Measurements from ENCODE around the gene PRKCZ. TPM values are rescaled to one million over a fixed set of nuclear protein-coding genes. Genes with fewer than 3 reads are reported as not detected.

The PRKCZ gene
- total RNA-seq, 1 donor from 2014 or later, result 55.5 TPM

GRCh38 chr1:2160451-2161300, 110.5 kb downstream of the PRKCZ start:
- peaks cover 5% of the 10 kb centered on the region for H3K9me3 Mint-ChIP-seq

GRCh38 chr1:2163205-2163604, 113.0 kb downstream of the PRKCZ start:
- H3K36me3 Mint-ChIP-seq, result peaks cover 39% of the 10 kb centered on the region
- H3K4me1 Mint-ChIP-seq, result no peaks in the 10 kb centered on the region
- no peak for DNase-seq (ENCODE audit: low spot score in 2 of 2, unreplicated experiment in 2 of 2)
- H3K27me3 Mint-ChIP-seq (ENCODE audit: low read depth), result no peaks in the 10 kb centered on the region
- H3K9me3 Mint-ChIP-seq, result peaks cover 5% of the 10 kb centered on the region
- H3K4me3 Mint-ChIP-seq, result no peak overlapping the region
- no peak for TF ChIP-seq CTCF (IDR thresholded peaks at IDR 0.05; ENCODE audit: unreplicated experiment)
- no peak overlapping the region for H3K27ac Mint-ChIP-seq

More at GRCh38 chr1:2160451-2161300, 110.5 kb downstream of the PRKCZ start:
- Mint-ChIP-seq H3K27ac (no peak overlapping the region), H3K36me3 (peaks cover 44% of the 10 kb centered on the region), H3K27me3 (ENCODE audit: low read depth) (no peaks in the 10 kb centered on the region), H3K4me1 (no peaks in the 10 kb centered on the region), H3K4me3 (no peak overlapping the region)
- no peak for DNase-seq (ENCODE audit: low spot score in 2 of 2, unreplicated experiment in 2 of 2)
- TF ChIP-seq CTCF (IDR thresholded peaks at IDR 0.05; ENCODE audit: unreplicated experiment), result no peak

GRCh38 chr1:2165646-2166045, 115.4 kb downstream of the PRKCZ start:
- Mint-ChIP-seq H3K4me3 (no peak overlapping the region), H3K4me1 (no peaks in the 10 kb centered on the region), H3K27ac (no peak overlapping the region), H3K36me3 (peaks cover 35% of the 10 kb centered on the region), H3K27me3 (ENCODE audit: low read depth) (no peaks in the 10 kb centered on the region), H3K9me3 (peaks cover 5% of the 10 kb centered on the region)
- no peak for DNase-seq (ENCODE audit: low spot score in 2 of 2, unreplicated experiment in 2 of 2)
- TF ChIP-seq CTCF (IDR thresholded peaks at IDR 0.05; ENCODE audit: unreplicated experiment), result no peak

- Mint-ChIP-seq H3K4me3 (no peak overlapping the region), H3K4me1 (no peaks in the 10 kb centered on the region), H3K36me3 (peaks cover 35% of the 10 kb centered on the region), H3K9me3 (peaks cover 5% of the 10 kb centered on the region), H3K27ac (no peak overlapping the region), H3K27me3 (ENCODE audit: low read depth) (no peaks in the 10 kb centered on the region)
- no peak for DNase-seq (ENCODE audit: low spot score in 2 of 2, unreplicated experiment in 2 of 2)
- no peak for TF ChIP-seq CTCF (IDR thresholded peaks at IDR 0.05; ENCODE audit: unreplicated experiment)
Measured at GRCh38 chr1:2166254-2166653, 116.0 kb downstream of the PRKCZ start.

- H3K4me3 Mint-ChIP-seq, result no peak overlapping the region
- H3K36me3 Mint-ChIP-seq, result peaks cover 38% of the 10 kb centered on the region
- TF ChIP-seq CTCF (IDR thresholded peaks at IDR 0.05; ENCODE audit: unreplicated experiment), result no peak
- H3K9me3 Mint-ChIP-seq, result peaks cover 5% of the 10 kb centered on the region
- no peak for DNase-seq (ENCODE audit: low spot score in 2 of 2, unreplicated experiment in 2 of 2)
- no peak overlapping the region for H3K27ac Mint-ChIP-seq
- no peaks in the 10 kb centered on the region for H3K4me1 Mint-ChIP-seq
- no peaks in the 10 kb centered on the region for H3K27me3 Mint-ChIP-seq (ENCODE audit: low read depth)
Measured at GRCh38 chr1:2166695-2167094, 116.5 kb downstream of the PRKCZ start.
